GM12873 (cell line): Measurements from ENCODE around the gene SLC25A26.

Experiments
- TF ChIP-seq, protein P1 (sequence below): IDR thresholded peaks from 2 replicates; pipeline ENCODE4 v1.5.1; 2012; ENCODE audit warnings: low read depth, mild to moderate bottlenecking, moderate library complexity, low read length, control low read depth; ENCODE audit not compliant: insufficient read depth; ENCODE audit errors: missing control alignments

The SLC25A26 gene

DNA sequence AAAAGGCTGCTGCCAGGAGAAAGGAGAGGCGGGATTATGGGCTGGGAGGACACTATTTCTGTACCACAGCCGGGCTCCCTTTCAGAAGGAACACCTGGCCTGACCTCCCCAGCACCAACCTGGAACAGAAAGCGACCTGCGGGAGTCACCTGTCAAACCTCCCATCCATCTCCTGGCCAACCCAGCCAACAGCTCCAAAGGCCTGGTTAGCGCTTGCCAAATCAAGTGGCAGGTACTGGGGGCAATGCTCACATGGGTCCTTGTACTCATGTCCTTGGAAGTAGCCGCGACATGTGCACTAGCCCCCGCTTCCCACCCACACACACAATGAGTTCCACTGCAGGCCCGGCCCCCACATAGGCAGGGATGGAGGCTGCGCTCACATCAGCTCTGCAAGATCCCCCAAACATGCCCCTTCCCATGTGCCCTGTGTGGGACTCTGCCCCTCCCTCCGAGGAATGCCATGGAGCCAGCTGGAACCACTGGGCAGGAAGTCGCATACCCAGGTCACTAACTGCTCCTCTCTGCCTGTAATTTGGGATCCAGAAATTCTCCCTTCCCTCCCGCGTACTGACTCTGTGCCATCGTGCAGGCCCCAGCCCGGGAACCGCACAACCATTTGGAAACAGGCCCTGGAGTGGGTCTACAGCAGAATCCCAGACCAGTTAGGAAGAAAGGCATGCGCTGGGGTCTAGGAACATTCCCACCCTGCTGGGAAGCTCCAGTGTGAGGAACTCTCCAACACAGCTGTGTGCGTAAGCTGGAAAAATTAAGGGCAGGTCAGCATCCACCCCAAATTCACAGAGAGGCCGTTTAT lies 181.1 kb downstream of the SLC25A26 start:
- TF ChIP-seq, protein P1, sequence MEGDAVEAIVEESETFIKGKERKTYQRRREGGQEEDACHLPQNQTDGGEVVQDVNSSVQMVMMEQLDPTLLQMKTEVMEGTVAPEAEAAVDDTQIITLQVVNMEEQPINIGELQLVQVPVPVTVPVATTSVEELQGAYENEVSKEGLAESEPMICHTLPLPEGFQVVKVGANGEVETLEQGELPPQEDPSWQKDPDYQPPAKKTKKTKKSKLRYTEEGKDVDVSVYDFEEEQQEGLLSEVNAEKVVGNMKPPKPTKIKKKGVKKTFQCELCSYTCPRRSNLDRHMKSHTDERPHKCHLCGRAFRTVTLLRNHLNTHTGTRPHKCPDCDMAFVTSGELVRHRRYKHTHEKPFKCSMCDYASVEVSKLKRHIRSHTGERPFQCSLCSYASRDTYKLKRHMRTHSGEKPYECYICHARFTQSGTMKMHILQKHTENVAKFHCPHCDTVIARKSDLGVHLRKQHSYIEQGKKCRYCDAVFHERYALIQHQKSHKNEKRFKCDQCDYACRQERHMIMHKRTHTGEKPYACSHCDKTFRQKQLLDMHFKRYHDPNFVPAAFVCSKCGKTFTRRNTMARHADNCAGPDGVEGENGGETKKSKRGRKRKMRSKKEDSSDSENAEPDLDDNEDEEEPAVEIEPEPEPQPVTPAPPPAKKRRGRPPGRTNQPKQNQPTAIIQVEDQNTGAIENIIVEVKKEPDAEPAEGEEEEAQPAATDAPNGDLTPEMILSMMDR = no peak

DNA sequence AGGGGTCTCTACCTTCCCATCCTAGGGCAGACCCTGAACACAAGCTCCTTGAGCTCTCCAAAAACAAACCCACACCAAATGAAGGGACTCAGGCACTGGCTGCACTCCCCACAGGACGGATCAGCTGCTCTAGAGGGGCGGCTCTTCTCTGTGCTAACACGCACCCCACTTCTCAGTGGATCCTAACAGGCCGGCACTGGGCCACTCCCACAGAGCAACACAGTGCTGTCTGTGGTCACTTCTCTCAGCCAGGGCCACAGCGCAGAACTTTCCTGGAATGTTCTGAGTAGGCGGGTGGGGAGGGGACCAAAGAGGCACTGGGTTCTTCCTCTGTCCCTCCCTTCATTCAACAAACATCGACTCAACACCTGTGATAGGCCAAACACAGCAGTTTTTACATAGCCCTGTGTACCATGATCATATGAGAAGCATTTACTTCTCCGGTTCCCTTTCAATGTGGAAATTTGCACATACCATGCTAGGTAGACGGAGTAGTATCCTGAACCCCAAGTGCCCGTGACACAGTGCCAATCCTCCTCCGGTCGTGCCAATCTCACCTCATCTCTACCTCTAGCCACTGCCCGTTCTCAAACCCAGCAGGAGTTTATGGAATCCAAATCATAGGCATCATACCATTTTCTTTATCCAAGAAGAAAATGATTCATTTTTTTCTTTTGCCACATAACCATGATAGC lies 181.9 kb downstream of the SLC25A26 start:
- TF ChIP-seq, protein P1 = no peak

- TF ChIP-seq, protein P1 = no peak
Measured at GRCh38 chr3:66403323-66403990, 182.7 kb downstream of the SLC25A26 start.

DNA sequence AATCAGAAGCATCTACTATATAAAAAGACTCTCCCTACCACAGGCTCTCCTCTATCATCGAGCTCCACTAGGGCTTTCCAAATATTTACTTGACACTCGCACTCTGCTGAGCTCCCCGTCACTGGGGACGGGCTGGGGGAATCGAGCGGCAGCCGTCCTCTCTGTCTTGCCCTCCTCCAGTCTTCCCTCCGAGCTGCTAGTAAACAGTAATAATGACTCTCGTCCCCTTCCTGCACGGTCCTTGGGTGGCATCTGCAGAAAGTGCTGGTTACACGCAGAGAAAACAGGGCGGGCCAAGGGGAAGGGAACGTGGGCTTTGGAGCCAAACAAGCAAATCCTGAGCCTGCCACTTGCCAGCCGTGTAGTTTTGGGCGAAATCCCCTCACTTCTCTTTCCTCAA lies 183.4 kb downstream of the SLC25A26 start:
- TF ChIP-seq, protein P1 = no peak

GRCh38 chr3:66404903-66405700 lies 184.3 kb downstream of the SLC25A26 start:
- TF ChIP-seq, protein P1 = no peak

- TF ChIP-seq, protein P1 = no peak
Measured at GRCh38 chr3:66405701-66406091, 184.9 kb downstream of the SLC25A26 start.
